Measurements from ENCODE around the gene ATP9B.
"Not testable (repeated sequence)": the region's sequence is repeated elsewhere in the genome, so short reads cannot be mapped to it uniquely, and the experiment has no call there.

The ATP9B gene

DNA sequence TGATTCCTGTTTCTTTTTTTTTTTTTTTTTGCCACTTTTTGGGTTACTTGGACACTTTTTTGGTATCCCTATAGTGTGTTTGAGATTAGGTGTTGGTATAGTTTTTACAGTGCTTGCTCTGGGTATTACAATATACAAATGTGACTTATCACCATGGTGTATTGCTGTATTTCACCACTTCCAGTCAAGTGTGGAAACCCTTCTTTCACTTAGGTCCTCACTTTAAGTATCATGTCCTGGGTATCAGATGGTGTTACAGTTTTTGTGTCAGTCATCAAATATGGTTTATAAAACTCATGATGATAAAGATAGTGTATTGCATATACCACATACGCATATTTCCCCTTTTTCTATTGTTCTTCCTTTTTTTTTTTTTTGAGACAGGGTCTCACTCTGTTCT is 1.8 kb downstream of the ATP9B start:
- no peak for DNase-seq (ENCODE audit: low spot score)

DNA sequence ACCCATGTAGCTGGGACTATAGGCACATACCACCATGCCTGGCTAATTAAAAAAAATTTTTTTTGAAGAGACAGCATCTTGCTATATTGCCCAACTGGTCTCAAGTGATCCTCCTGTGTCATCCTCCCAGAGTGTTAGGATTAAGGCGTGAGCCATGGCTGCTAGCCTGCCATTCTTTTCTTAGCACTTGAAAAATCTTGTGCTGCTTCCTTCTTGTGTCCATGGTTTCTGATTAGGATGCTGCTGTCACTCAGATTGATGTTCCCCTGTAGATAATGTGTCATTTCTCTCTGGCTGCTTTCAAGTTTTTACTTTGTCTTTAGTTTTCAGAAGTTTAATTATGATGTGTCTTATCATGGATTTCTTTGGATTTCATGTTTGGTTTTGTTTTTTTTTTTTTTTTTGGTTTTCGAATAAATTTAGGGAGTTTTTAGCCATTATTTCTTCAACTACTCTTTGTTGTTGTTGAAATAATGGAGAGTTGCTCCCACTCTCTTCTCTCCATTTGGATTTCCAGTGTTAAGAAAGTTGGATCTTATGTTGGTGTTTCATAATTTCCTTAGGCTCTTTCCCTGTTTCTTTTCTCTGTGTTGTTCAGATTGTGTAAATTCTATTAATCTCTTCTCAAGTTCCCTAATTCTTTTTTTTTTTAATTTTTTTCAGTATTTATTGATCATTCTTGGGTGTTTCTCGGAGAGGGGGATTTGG is 2.5 kb downstream of the ATP9B start:
- no peak for DNase-seq (ENCODE audit: low spot score)

DNA sequence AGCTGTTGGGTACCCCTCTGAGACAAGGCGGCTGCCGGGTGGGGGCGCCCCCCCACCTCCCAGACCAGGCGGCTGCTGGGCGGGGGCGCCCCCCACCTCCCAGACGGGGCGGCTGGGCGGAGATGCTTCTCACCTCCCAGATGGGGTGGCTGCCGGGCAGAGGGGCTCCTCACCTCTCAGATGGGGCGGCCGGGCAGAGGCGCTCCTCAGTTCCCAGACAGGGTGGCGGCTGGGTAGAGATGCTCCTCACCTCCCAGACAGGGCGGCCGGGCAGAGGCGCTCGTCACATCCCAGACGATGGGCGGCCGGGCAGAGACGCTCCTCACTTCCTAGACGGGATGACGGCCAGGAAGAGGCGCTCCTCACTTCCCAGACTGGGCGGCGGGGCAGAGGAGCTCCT is 3.5 kb downstream of the ATP9B start:
- DNase-seq (ENCODE audit: low spot score): not testable (repeated sequence)

GRCh38 chr18:79077181-79077580 is 8.0 kb downstream of the ATP9B start:
- DNase-seq (ENCODE audit: low spot score): no peak

DNA sequence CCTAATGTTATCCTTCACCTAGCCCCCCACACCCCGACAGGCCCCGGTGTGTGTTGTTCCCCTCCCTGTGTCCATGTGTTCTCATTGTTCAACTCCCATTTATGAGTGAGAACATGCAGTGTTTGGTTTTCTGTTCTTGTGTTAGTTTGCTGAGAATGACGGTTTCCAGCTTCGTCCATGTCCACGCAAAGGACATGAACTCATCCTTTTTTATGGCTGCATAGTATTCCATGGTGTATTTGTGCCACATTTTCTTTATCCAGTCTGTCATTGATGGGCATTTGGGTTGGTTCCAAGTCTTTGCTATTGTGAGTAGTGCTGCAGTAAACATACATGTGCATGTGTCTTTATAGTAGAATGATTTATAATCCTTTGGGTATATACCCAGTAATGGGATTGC is 9.6 kb downstream of the ATP9B start:
- DNase-seq (ENCODE audit: low spot score): not testable (repeated sequence)

GRCh38 chr18:79092874-79093273 is 23.7 kb downstream of the ATP9B start:
- no peak for DNase-seq (ENCODE audit: low spot score)

- no peak for DNase-seq (ENCODE audit: low spot score)
These were observed 24.8 kb downstream of the ATP9B start for GRCh38 chr18:79093986-79094385.

- DNase-seq (ENCODE audit: low spot score): no peak
These were observed 26.0 kb downstream of the ATP9B start for GRCh38 chr18:79095216-79095615.

DNA sequence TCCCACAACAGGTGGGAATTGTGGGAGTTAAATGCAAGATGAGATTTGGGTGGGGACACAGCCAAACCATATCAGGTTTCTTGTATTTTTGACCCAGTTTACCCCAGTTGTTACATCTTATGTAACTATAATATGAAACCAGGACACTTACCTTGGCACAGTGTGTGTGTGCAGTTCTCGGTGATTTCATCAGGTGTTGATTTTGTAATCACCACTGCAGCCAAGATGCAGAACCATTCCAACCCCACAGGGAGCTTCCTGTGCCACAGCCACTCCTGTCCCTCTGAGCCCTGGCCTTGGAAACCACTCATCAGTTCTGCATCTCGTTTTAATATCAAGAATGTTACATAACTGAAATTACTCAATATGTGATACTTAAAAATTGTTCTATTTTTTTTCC is 31.8 kb downstream of the ATP9B start:
- DNase-seq (ENCODE audit: low spot score): no peak

GRCh38 chr18:79102886-79103285 is 33.7 kb downstream of the ATP9B start:
- DNase-seq (ENCODE audit: low spot score): no peak

- no peak for DNase-seq (ENCODE audit: low spot score)
These were observed 34.9 kb downstream of the ATP9B start for GRCh38 chr18:79104137-79104536.

DNA sequence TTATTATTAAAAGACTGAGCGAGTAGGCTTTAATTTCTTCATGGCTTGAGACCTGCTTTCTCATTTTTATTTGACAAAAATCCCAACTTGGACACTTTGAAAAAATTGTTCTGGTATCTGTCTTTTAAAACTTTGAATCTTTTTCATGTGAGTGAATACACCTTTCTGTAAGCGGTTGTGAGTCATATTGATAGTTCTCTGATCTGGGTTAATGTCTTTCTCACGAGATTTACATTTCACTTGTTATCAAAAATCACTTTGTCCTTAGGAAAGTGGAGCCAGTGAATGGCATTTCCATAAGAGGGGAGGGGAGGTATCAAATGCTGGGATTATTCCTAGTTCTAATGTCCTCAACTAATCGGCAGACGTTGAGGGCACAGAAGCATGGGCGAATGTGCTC is 36.3 kb downstream of the ATP9B start:
- no peak for DNase-seq (ENCODE audit: low spot score)

GRCh38 chr18:79106084-79106483 is 36.9 kb downstream of the ATP9B start:
- DNase-seq (ENCODE audit: low spot score): no peak

DNA sequence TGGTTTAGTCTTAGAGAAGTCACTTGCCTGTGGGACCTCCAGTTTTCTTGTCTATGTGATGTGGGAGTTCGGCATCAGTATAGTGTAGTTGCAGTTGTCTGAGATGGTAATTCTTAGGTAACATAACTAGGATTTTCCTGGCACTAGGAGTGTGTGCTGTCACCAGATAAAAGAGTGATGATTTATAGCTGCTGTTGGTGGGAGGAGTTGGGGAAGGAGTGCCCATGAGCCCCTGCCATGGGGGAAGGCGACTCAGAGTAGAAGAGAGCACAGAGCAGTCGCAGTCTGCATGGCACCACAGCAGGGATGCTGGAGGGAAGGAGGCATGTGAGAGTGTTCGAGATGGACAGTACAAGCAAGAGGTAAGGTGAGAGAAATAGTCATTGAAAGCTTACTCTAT is 38.7 kb downstream of the ATP9B start:
- no peak for DNase-seq (ENCODE audit: low spot score)

GRCh38 chr18:79108549-79109215 is 39.5 kb downstream of the ATP9B start:
- no peak for DNase-seq (ENCODE audit: low spot score)

- no peak for DNase-seq (ENCODE audit: low spot score)
These were observed 42.3 kb downstream of the ATP9B start for GRCh38 chr18:79111483-79111882.

GRCh38 chr18:79117385-79117784 is 48.2 kb downstream of the ATP9B start:
- no peak for DNase-seq (ENCODE audit: low spot score)

GRCh38 chr18:79117788-79118187 is 48.6 kb downstream of the ATP9B start:
- no peak for DNase-seq (ENCODE audit: low spot score)

DNA sequence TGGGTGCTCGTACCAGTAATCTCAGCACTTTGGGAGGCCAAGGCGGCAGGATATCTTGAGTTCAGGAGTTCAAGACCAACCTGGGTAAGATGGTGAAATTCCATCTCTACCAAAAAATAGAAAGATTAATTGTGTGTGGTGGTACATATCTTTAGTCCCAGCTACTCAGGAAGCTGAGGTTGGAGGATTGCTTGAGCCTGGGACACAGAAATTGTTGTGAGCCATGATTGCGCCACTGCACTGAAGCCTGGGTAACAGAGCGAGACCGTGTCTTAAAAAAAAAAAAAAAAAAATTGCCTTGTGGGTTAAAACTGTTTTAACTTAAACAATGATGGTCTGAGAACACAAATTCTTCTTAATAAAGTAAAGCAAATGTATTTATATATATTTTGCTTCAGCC is 49.6 kb downstream of the ATP9B start:
- DNase-seq (ENCODE audit: low spot score): no peak

GRCh38 chr18:79121746-79122474 is 52.7 kb downstream of the ATP9B start:
- DNase-seq (ENCODE audit: low spot score): no peak

DNA sequence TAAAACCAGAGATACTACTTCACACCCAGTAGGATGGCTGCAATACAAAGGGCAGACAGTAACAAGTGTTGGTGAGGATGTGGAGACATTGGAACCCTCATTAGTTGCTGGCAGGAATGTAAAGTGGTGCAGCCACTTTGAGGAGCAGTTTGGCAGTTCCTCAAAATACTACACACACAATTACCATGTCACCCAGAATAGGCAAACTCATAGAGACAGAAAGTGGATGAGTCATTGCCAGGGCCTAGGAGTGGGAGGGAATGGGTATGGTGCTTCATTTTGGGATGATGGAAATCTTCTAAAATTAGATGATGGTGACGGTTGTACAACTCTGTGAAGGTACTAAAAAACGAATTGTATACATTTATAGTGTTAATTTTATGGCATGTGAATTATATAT is 54.8 kb downstream of the ATP9B start:
- DNase-seq (ENCODE audit: low spot score): no peak

GRCh38 chr18:79129120-79129519 is 59.9 kb downstream of the ATP9B start:
- no peak for DNase-seq (ENCODE audit: low spot score)

GRCh38 chr18:79133724-79134123 is 64.5 kb downstream of the ATP9B start:
- no peak for DNase-seq (ENCODE audit: low spot score)

Data from D341Med (cell line).